GM21360 (cell line): ENCODE results near the gene SNX3.

Experiments used
- ATAC-seq: cut with Tn5 transposase; IDR thresholded peaks from one replicate; pipeline ENCODE4 v1.9.1; 2021; ENCODE audit warnings: mild to moderate bottlenecking, moderate library complexity; ENCODE audit not compliant: unreplicated experiment

SNX3 gene

GRCh38 chr6:108171918-108172516, 88.8 kb downstream of the SNX3 start:
- no peak for ATAC-seq

GRCh38 chr6:108171291-108171917, 89.4 kb downstream of the SNX3 start:
- ATAC-seq: no peak

GRCh38 chr6:108170332-108171290, 90.2 kb downstream of the SNX3 start:
- no peak for ATAC-seq

- no peak for ATAC-seq
Observed at GRCh38 chr6:108169464-108170331, 91.1 kb downstream of the SNX3 start.

GRCh38 chr6:108168501-108169463, 92.1 kb downstream of the SNX3 start:
- no peak for ATAC-seq

DNA sequence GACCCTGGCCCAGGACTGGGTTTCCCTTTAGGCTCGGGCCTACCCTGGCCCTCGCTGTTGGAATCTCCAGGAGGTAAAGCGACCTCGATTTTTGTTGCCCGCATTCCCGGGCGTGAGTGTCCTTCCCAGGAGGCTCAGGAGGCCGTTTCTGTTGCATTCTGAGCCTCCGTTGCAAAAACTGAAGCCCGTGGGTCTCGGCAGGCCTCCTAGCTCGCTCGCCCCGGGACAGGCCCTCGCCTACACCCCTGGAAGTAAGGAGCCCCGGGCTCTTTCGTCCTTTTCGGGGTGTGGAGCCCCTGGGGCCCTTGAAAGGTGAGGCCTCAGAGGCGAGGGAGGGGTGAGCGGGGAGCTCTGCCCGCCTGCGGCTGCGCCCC, 92.8 kb downstream of the SNX3 start:
- no peak for ATAC-seq

DNA sequence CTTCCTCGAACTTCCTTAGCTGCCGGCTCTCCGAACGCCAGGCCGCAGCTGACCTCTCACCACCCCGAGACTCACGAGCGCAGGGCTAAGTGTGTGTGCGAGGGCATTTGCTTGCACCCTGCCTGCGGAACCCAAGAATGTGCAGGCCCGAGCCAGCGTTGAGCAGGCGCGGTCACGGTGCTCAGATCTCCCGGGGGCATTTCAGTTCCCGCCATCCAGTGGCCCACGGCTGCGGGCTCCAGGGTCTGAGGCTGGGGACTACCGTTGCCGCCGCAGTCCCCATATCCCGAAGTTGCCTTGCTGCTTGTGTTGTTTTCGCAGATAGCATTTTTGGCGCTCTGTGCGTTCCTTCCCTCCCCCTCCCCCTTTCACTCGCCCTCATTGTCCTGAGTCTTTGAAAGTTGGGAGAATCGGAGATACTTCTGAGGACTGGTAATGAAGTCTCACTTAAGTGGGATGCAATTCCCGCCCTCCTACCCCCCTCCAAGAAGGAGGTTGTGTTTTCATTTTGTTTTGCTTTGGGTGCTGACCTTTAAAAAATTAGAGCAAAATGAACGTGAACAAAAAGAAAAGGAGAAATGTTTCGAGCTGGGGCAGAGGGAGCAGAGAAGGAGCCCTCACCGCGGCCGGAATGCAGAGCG, 93.3 kb downstream of the SNX3 start:
- no peak for ATAC-seq

DNA sequence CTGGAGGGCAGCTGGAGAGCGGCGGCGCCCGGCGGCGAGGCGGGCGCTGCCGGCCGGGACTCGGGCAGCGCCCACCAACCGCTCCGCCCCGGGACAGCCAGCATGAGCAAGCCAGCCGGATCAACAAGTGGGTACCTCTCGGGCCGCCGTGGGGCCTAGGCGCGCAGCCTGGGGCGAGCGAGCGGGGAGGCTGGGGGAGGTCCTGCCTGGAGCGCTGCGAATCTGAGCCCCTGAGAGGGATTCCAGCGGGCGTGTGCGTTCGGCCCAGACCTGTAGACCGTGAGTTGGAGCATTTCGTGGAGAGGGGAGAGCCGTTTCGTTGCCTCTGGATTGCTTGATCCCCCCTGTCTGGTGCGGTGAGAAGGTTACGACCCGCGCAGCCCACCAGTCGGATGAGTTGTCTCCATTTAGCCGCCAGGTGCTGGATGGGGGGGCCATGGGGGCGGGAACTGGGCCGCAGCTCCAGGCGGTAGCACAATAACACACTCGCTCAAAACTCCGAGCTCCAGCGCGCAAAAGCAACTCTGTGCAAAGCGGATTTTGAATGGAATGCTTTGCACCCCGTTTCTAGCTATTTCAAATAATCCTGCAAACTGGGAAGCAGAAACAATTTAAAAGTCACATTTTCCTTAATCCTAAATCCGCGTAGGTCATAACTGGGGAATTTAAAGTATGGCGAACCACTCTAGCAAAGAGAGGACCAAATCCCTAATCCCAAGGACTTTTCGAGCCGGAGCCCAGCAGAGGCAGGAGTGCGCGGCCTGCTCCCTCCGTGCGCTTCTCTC, 94.0 kb downstream of the SNX3 start:
- ATAC-seq: no peak

DNA sequence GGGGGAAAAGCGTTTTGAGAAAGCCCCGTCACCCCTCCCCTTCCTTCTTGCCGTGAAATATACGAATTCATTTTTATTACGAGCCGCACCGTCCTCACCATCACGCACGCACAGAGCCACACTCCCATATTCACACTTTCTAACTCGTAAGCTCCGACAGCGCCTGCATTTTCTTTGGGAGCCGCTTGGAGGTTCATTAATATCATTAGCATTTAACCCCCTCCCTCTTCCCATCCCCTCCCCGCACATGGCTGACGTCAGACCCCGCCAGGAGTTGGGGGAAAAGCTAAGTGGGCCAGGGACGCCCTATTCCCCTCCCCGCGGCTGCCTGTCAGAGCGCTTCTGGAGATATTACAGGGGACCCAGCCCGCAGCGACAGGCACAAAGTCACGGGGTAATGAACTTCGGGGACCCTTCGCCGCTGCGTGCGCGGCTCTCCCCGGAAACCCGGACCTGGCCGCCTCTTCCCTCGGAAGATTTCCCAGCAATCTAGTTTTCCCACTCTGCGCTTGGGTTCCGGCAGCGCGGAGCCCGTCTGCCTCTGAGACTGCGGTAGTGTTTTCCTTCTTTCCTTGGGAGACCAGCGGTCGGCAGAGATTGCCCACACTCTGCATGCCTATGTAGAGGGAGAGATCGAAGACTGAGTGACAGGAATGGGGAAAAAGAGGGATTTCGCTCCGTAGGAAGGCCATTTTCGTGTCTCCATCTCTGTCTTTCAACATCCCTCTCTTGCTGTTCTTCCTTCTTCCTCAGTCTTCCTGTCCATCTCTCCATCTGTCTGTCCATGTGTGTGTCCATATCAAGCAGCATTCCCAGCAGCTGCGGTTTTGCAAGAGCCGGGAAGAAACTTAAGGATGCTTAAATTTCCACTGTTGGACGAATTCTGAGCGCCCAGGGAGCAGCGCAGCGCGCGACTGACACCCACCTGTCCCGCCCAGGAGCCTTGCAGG, 94.9 kb downstream of the SNX3 start, which contains the start of gene NR2E1:
TSS of gene NR2E1 (plus strand) at position 309 of the 950 bp plus-strand sequence. CDS start 744 bp downstream, outside the sequence.
- no peak for ATAC-seq

DNA sequence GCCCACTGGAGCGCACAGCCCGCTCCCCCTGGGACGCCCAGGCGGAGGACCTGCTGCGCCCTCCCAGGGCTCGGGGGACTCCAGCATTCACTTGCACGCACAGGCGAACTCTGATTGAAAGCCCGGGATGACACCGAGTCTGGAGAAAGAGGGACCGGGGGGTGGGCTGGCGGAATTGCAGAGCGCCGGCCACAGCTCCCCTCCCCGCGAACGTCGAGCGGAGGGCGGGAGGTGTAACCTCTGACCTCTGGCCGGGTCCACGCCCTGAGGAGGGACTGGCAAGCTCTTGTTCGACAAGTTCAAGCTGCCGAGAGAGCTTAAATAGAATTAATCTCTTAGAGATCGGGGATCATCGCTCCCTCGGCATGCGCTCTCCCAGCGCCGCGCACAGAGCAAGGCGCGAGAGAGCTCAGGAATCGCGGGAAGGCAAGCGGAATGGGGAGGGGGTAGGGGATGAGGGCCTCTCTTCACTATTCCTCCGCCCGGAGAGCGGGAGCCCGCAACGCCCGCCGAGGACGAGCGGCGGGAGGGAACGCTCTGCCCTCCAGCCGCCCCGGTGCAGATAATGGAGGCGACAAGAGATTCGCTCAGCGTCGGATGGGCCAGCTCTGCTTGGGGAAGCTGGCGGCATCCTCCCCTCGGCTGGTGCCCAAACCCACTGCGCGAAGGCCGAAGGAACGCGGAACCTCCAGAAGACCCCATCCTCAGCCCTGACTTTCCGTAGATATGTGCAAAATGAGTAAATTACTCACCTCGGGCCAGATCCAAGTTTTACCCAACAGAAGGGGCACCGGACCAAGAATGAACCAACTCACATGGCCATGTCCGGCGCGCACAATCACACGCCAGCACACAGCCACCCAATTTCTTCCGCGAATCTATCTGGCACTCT, 95.8 kb downstream of the SNX3 start:
- no peak for ATAC-seq

- ATAC-seq: no peak
Observed at GRCh38 chr6:108164543-108164814, 96.4 kb downstream of the SNX3 start.

DNA sequence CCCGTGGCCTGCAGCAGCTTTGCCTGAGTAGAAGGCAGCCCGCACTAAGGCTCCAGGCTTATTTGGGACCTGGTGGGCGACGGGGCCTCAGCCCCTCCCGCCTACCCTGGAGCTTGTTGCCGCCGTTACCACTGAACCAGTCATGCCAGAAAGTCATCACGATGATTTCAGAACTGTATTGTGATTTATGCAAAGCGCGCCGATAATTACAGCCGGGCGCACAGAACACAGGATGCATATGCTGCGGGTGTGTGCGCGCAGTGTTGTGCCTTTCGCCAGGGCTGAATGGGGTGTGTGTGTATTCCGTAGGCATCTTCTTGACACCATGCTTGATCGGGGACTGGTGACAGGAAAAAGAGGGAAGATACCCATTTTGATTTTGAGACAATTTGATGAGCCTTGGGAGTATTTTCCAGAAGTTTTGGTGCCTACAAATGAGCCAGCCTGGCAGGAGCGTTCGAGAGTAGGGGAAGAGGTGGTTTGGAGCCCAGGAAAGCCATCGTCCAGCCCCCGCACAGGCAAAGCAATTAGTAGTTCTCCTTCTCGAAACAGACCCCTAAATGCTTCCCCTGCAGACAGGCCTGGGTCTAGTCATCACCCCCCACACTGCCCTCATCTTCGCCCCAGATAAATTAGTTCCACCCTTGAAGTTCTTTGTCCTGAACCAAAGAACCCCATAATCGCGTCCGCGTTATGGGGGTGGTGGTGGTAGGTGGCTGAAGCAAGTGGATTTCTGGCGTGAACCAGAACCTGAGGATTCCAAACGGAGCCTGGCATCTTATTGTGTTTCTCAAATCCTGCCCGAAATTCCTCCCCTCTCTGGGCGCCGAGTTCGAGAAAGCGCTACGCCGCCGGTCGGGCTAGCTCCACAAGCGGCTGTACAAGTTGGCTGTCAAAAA, 96.9 kb downstream of the SNX3 start:
- no peak for ATAC-seq

- no peak for ATAC-seq
Observed at GRCh38 chr6:108163267-108163643, 97.6 kb downstream of the SNX3 start.

DNA sequence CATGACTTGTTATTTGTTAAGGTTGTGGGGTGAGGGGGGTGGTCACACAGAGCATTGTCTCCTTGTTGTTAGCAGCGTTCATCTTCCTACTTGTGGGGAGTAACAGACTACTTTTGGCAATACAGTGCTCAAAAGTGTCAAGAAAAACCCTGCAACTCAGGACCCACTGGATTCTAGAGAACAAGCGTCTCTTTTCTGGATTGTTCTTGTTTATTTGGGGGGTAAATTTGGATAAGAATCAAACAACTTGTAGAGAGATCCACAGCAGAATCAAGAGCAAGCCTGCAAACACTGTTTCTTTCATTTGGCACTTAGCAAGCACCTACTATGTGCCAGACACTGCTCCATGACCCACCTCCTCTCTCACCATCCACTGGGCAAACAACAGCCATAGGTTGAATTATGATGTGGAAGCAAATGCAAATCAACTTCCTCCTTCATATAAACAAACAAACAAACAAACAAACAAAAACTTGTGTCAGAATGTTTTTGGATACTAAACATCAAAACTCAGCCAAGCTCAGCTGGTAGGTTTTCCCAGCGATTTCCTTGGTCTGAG, 99.0 kb downstream of the SNX3 start:
- no peak for ATAC-seq
